Endothelial cell of umbilical vein (primary cell): Measurements from ENCODE around the gene PDE4B. TPM values are rescaled to one million over a fixed set of nuclear protein-coding genes. Genes with fewer than 3 reads are reported as not detected.

Experiments used
- BruUV-seq: library from RNA; stranded (reverse); fragments of 400-500 nt; replicated peaks from 2 replicates; lab custom pipeline; 2021; lab: Mats Ljungman, UMichigan
- CTCF ChIA-PET: fragments of 300-600, 350-600 bp; sonication (Branson Sonifier 250); formaldehyde crosslinking; loops from one replicate; lab custom pipeline; 2021; ENCODE audit warnings: antibody characterized with exemption, inconsistent platforms; lab: Charles Lee
- POLR2A ChIA-PET: fragments of 300-600, 350-600 bp; sonication (Branson Sonifier 250); formaldehyde crosslinking; loops from one replicate; lab custom pipeline; 2021; ENCODE audit warnings: antibody characterized with exemption, inconsistent platforms; lab: Charles Lee
- DNase-seq: peaks from one replicate; pipeline ENCODE4 v3.0.0-alpha.2; 2011; ENCODE audit warnings: low read depth, low spot score
- FAIRE-seq: peaks from 2 replicates; lab custom pipeline; 2011; peaks lifted over from hg19 to GRCh38; lab: Jason Lieb, UNC
- H2AFZ ChIP-seq: 2 replicates; pipeline ENCODE4 v1.6.0; 2012; ENCODE audit warnings: low read depth, low read length, control low read depth, inconsistent platforms
- H3K27ac ChIP-seq: 2 replicates; pipeline ENCODE4 v1.5.1; 2011; ENCODE audit warnings: low read depth, mild to moderate bottlenecking, control low read depth, low read length, moderate library complexity; ENCODE audit not compliant: insufficient read depth
- H3K27me3 ChIP-seq, 2 experiments: 2 replicates each; pipeline versions ENCODE4 v1.6.0 to v1.6.1; 2011; ENCODE audit warnings: low read length in 2 of 2, mixed read lengths in 1 of 2; ENCODE audit not compliant: control insufficient read depth in 2 of 2, insufficient read depth in 2 of 2
- H3K36me3 ChIP-seq, 2 experiments: 2 replicates in 1 of 2; 3 replicates in 1 of 2; pipeline ENCODE4 v1.5.1; 2011; ENCODE audit warnings: low read length in 2 of 2, mild to moderate bottlenecking in 1 of 2, moderate library complexity in 1 of 2; ENCODE audit not compliant: control insufficient read depth in 2 of 2, insufficient read depth in 2 of 2; ENCODE audit errors: extremely low read depth in 1 of 2
- H3K4me1 ChIP-seq: 3 replicates; pipeline ENCODE4 v1.5.1; 2011; ENCODE audit warnings: mild to moderate bottlenecking, low read length; ENCODE audit not compliant: control insufficient read depth, insufficient read depth; ENCODE audit errors: extremely low read depth
- H3K4me2 ChIP-seq: 2 replicates; pipeline ENCODE4 v1.6.1; 2011; ENCODE audit warnings: low read length, control low read depth, mixed read lengths; ENCODE audit not compliant: insufficient read depth
- H3K4me3 ChIP-seq, 3 experiments: fragments of 200-600 bp in 1 of 3; sonication (generic), shearing (Covaris generic) in 1 of 3; replicated peaks in 1 of 3; 2 replicates each; pipeline ENCODE4 v1.5.1; 2011 to 2016; ENCODE audit warnings: control low read depth in 3 of 3, low read length in 3 of 3, mild to moderate bottlenecking in 2 of 3, inconsistent platforms in 1 of 3, low read depth in 1 of 3, moderate library complexity in 1 of 3; ENCODE audit not compliant: insufficient read depth in 1 of 3
- H3K79me2 ChIP-seq: 2 replicates; pipeline ENCODE4 v1.6.0; 2012; ENCODE audit warnings: low read length, inconsistent platforms; ENCODE audit not compliant: control insufficient read depth, insufficient read depth
- H3K9ac ChIP-seq: replicated peaks from 2 replicates; pipeline ENCODE3; 2011; ENCODE audit warnings: low read length, control low read depth; ENCODE audit not compliant: insufficient read depth; ENCODE audit errors: extremely low read depth
- H3K9me1 ChIP-seq: replicated peaks from 3 replicates; pipeline ENCODE4 v1.6.0; 2011; ENCODE audit warnings: mild to moderate bottlenecking, low read length; ENCODE audit not compliant: control insufficient read depth, insufficient read depth; ENCODE audit errors: extremely low read depth
- H3K9me3 ChIP-seq: replicated peaks from 2 replicates; pipeline ENCODE4 v1.5.1; 2012; ENCODE audit warnings: low read length, inconsistent platforms; ENCODE audit not compliant: control insufficient read depth, insufficient read depth
- H4K20me1 ChIP-seq: replicated peaks from 2 replicates; pipeline ENCODE3; 2011; ENCODE audit warnings: mild to moderate bottlenecking, low read length; ENCODE audit not compliant: control insufficient read depth, insufficient read depth; ENCODE audit errors: extremely low read depth
- FOS ChIP-seq: IDR thresholded peaks from 2 replicates; pipeline ENCODE4 v1.6.1; 2011; ENCODE audit warnings: mild to moderate bottlenecking, low read length, moderate library complexity, borderline replicate concordance; ENCODE audit not compliant: insufficient read depth
- JUN ChIP-seq: IDR thresholded peaks from 2 replicates; pipeline ENCODE4 v1.6.1; 2011; ENCODE audit warnings: borderline replicate concordance, low read depth; ENCODE audit not compliant: insufficient read length, insufficient read depth
- POLR2AphosphoS5 ChIP-seq: IDR thresholded peaks from 2 replicates; pipeline ENCODE4 v1.6.1; 2012; ENCODE audit warnings: low read depth, mild to moderate bottlenecking, control low read depth, low read length, moderate library complexity; ENCODE audit not compliant: insufficient read depth
- dilution Hi-C: fragments of 300-500 bp; cut with MboI; formaldehyde crosslinking; loops from one replicate; pipeline ENCODE4 v1.15.0; 2019; ENCODE audit warnings: low sequenced_read_pairs; ENCODE audit not compliant: extremely low pct_ligation_motif_present
- intact Hi-C: fragments of 100-400 bp; cut with micrococcal nuclease; formaldehyde crosslinking; loops from one replicate; pipeline ENCODE4 v1.10.0; 2022
- polyA plus RNA-seq, 4 experiments: library from polyadenylated mRNA; depleted of rRNA in 3 of 4; stranded (reverse) in 3 of 4; unstranded in 1 of 4; fragments of >200 nt; gene quantifications; 2 replicates each; pipeline versions ENCODE4 v1.2.1 to v1.2.3, GENCODE V29; 2011 to 2012; ENCODE audit warnings: missing spikeins in 1 of 4
- total RNA-seq: library from RNA; stranded (reverse); gene quantifications from 2 replicates; pipeline ENCODE4 v1.2.3, GENCODE V29; 2021
- TF ChIP-seq, protein P1 (sequence below), 2 donors: IDR thresholded peaks; 1 replicate in 1 of 2; 2 replicates in 1 of 2; pipeline ENCODE4 v1.5.1; 2011; ENCODE audit warnings: low read length in 2 of 2, mild to moderate bottlenecking in 2 of 2, moderate library complexity in 2 of 2, control low read depth in 1 of 2, inconsistent platforms in 1 of 2, low read depth in 1 of 2; ENCODE audit not compliant: insufficient read depth in 1 of 2; ENCODE audit errors: extremely low read depth in 1 of 2

The PDE4B gene
- total and polyA plus RNA-seq, 2 donors (not counting 3 experiments of a cell fraction or from before 2014, with no cell fraction given): 63.5 to 69.8 TPM

DNA sequence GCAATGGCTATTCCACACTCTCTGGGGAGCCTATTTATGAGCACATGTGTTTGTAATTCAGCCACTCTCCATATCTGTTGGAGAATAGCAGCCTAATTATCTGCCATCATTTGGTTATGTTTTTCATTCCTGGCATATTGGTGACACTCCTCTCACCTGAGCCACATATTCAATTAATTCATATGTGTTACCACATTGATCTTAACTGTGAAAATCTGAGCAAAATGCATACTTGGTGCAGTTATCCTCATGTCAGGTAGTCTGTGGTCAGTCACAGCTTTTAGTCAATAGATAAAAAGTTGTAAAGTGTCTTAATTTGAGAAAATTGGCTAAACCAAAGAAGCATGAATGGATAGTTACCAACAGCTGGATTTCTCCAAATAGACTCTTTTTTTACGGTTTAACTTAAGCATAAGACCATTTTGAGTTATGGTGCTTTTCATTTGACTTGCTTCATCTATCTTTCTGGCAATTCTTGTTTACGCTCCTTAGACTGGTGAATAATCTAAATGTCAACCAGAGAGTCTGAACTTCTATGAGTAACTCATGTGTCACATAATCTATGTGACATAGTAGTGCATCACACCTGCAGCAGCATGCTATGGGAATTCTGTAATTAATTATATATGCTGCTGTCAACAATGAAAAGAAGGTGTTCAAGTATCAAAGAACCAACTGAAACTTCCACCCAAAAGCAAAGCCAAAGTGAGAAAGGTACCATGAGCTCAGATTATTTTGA, 553.5 kb downstream of the PDE4B start:
- CTCF ChIA-PET: interaction anchor here (1.1 to 4.8 kb wide), 6 partner anchors 6 to 83 kb away, joined by 3 to 28 read pairs (median 4); no protein-coding TSS in a partner anchor
- POLR2A ChIA-PET: no interaction called here

More for the DNA sequence above, 553.5 kb downstream of the PDE4B start:
- no peak for DNase-seq
- BruUV-seq: no TSS peak
- Histone ChIP-seq H3K9me1 (no peaks in the 10 kb centered on the region), H4K20me1 (no peaks in the 10 kb centered on the region), H3K4me2 (peak overlapping the region; percentile 30), H3K27me3 (no peaks in the 10 kb centered on the region), H3K4me1 (peaks cover 98% of the 10 kb centered on the region), H3K79me2 (peaks cover 91% of the 10 kb centered on the region), H3K36me3 (peaks cover 0 to 3% of the 10 kb centered on the region in 2 experiments), H3K27ac (peak overlapping the region; percentile 36), H2AFZ (no peak overlapping the region), H3K4me3 (no peak overlapping the region), H3K9ac (no peak overlapping the region), H3K9me3 (no peaks in the 10 kb centered on the region)
- FAIRE-seq: no peak
- dilution Hi-C loops: loop anchor here (25.0 kb wide), 1 partner anchor 191 kb away; the partner anchor contains the start of gene SGIP1
- peak; percentile 39 for TF ChIP-seq FOS
- peak; percentile 9 for TF ChIP-seq POLR2AphosphoS5
- no peak for TF ChIP-seq JUN
- TF ChIP-seq, protein P1, sequence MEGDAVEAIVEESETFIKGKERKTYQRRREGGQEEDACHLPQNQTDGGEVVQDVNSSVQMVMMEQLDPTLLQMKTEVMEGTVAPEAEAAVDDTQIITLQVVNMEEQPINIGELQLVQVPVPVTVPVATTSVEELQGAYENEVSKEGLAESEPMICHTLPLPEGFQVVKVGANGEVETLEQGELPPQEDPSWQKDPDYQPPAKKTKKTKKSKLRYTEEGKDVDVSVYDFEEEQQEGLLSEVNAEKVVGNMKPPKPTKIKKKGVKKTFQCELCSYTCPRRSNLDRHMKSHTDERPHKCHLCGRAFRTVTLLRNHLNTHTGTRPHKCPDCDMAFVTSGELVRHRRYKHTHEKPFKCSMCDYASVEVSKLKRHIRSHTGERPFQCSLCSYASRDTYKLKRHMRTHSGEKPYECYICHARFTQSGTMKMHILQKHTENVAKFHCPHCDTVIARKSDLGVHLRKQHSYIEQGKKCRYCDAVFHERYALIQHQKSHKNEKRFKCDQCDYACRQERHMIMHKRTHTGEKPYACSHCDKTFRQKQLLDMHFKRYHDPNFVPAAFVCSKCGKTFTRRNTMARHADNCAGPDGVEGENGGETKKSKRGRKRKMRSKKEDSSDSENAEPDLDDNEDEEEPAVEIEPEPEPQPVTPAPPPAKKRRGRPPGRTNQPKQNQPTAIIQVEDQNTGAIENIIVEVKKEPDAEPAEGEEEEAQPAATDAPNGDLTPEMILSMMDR (IDR thresholded peaks at IDR 0.05; ENCODE audit: extremely low read depth in 1 of 2, insufficient read depth in 1 of 2, low read depth in 1 of 2, low read length in 2 of 2): no peak
- intact Hi-C loops: no loop called here
